Measurements from ENCODE around the gene KDM6A.
"Not testable (repeated sequence)": the region's sequence is repeated elsewhere in the genome, so short reads cannot be mapped to it uniquely, and the experiment has no call there.

DNA sequence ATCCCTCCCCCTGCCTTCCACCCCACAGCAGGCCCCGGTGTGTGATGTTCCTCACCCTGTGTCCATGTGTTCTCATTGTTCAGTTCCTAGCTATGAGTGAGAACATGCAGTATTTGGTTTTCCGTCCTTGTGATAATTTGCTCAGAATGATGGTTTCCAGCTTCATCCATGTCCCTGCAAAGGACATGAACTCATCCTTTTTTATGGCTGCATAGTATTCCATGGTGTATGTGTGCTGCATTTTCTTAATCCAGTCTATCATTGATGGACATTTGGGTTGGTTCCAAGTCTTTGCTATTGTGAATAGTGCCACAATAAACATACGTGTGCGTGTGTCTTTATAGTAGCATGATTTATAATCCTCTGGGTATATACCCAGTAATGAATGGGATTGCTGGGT lies 200.0 kb downstream of the KDM6A start:
- TF ChIP-seq, protein P1, sequence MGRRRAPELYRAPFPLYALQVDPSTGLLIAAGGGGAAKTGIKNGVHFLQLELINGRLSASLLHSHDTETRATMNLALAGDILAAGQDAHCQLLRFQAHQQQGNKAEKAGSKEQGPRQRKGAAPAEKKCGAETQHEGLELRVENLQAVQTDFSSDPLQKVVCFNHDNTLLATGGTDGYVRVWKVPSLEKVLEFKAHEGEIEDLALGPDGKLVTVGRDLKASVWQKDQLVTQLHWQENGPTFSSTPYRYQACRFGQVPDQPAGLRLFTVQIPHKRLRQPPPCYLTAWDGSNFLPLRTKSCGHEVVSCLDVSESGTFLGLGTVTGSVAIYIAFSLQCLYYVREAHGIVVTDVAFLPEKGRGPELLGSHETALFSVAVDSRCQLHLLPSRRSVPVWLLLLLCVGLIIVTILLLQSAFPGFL (CRISPR knock-in tag; IDR thresholded peaks at IDR 0.05; ENCODE audit: borderline replicate concordance), result not testable (repeated sequence)
- TF ChIP-seq JUN, NR1H2, CREB1, TP53, ETV6, EMX1 (CRISPR knock-in tag; IDR thresholded peaks at IDR 0.05): not testable (repeated sequence)
- TF ChIP-seq, protein P2, sequence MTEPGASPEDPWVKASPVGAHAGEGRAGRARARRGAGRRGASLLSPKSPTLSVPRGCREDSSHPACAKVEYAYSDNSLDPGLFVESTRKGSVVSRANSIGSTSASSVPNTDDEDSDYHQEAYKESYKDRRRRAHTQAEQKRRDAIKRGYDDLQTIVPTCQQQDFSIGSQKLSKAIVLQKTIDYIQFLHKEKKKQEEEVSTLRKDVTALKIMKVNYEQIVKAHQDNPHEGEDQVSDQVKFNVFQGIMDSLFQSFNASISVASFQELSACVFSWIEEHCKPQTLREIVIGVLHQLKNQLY (CRISPR knock-in tag; IDR thresholded peaks at IDR 0.05), result not testable (repeated sequence)
- TF ChIP-seq, protein P3, sequence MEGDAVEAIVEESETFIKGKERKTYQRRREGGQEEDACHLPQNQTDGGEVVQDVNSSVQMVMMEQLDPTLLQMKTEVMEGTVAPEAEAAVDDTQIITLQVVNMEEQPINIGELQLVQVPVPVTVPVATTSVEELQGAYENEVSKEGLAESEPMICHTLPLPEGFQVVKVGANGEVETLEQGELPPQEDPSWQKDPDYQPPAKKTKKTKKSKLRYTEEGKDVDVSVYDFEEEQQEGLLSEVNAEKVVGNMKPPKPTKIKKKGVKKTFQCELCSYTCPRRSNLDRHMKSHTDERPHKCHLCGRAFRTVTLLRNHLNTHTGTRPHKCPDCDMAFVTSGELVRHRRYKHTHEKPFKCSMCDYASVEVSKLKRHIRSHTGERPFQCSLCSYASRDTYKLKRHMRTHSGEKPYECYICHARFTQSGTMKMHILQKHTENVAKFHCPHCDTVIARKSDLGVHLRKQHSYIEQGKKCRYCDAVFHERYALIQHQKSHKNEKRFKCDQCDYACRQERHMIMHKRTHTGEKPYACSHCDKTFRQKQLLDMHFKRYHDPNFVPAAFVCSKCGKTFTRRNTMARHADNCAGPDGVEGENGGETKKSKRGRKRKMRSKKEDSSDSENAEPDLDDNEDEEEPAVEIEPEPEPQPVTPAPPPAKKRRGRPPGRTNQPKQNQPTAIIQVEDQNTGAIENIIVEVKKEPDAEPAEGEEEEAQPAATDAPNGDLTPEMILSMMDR (IDR thresholded peaks at IDR 0.05), result not testable (repeated sequence)
- TF ChIP-seq, protein P4, sequence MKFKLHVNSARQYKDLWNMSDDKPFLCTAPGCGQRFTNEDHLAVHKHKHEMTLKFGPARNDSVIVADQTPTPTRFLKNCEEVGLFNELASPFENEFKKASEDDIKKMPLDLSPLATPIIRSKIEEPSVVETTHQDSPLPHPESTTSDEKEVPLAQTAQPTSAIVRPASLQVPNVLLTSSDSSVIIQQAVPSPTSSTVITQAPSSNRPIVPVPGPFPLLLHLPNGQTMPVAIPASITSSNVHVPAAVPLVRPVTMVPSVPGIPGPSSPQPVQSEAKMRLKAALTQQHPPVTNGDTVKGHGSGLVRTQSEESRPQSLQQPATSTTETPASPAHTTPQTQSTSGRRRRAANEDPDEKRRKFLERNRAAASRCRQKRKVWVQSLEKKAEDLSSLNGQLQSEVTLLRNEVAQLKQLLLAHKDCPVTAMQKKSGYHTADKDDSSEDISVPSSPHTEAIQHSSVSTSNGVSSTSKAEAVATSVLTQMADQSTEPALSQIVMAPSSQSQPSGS (CRISPR knock-in tag; IDR thresholded peaks at IDR 0.05; ENCODE audit: borderline replicate concordance, low read depth), result not testable (repeated sequence)

Data from WTC11 (cell line).